GM10248 (cell line): ENCODE results near the gene RBMS2.
A peak's percentile ranks its signal among the peaks of the same experiment; 100 is the strongest.

ENCODE experiments used
- CTCF ChIA-PET: fragments of 300-600 bp; sonication (Branson Sonifier 250); formaldehyde crosslinking; extraction: SDS; loops from one replicate; lab custom pipeline; 2021; ENCODE audit warnings: antibody characterized with exemption; lab: Yijun Ruan, JAX
- POLR2A ChIA-PET: fragments of 350-650 bp; sonication (Branson Sonifier 250); formaldehyde crosslinking; extraction: SDS; loops from one replicate; lab custom pipeline; 2020; ENCODE audit warnings: antibody characterized with exemption; lab: Yijun Ruan, JAX
- DNase-seq: peaks from one replicate; pipeline ENCODE4 v3.0.0; 2012; ENCODE audit errors: extremely low spot score
- CTCF ChIP-seq: IDR thresholded peaks from 2 replicates; pipeline ENCODE4 v1.5.1; 2012; ENCODE audit warnings: mild to moderate bottlenecking, low read depth; ENCODE audit errors: extremely low read depth, missing control alignments, control extremely low read depth

Gene RBMS2

GRCh38 chr12:56601503-56601902 is 79.9 kb downstream of the RBMS2 start:
- DNase-seq, result peak; percentile 42
- TF ChIP-seq CTCF, result no peak
- ChIA-PET CTCF (interaction anchor here (0.8 to 3.6 kb wide), 8 partner anchors 9 to 412 kb away, joined by 3 to 28 read pairs (median 6); partner anchors contain the start of gene SMARCC2), POLR2A (interaction anchor here (1.1 kb wide), 1 partner anchor 13 kb away, joined by 3 read pairs; no protein-coding TSS in a partner anchor)

GRCh38 chr12:56602239-56602638 is 80.6 kb downstream of the RBMS2 start:
- no peak for DNase-seq
- no peak for TF ChIP-seq CTCF
- CTCF ChIA-PET, result interaction anchor here (0.8 to 3.6 kb wide), 9 partner anchors 10 to 477 kb away, joined by 3 to 28 read pairs (median 5); no protein-coding TSS in a partner anchor
- POLR2A ChIA-PET, result interaction anchor here (1.1 kb wide), 1 partner anchor 12 kb away, joined by 3 read pairs; no protein-coding TSS in a partner anchor

- no peak for DNase-seq
Measured at GRCh38 chr12:56604355-56604754, 82.7 kb downstream of the RBMS2 start.

GRCh38 chr12:56614627-56615026 is 93.0 kb downstream of the RBMS2 start:
- ChIA-PET CTCF (interaction anchor here (1.3 to 4.0 kb wide), 3 partner anchors 12 to 41 kb away, joined by 3 to 10 read pairs (median 6); no protein-coding TSS in a partner anchor), POLR2A (interaction anchor here (0.6 to 0.8 kb wide), 2 partner anchors 13 to 14 kb away, joined by 3 to 4 read pairs; no protein-coding TSS in a partner anchor)
- DNase-seq, result no peak
- TF ChIP-seq CTCF, result no peak

More at GRCh38 chr12:56604355-56604754, 82.7 kb downstream of the RBMS2 start:
- POLR2A ChIA-PET, result no interaction called here
- CTCF ChIA-PET, result interaction anchor here (0.9 to 1.5 kb wide), 4 partner anchors 10 to 31 kb away, joined by 3 to 4 read pairs (median 3); no protein-coding TSS in a partner anchor
- TF ChIP-seq CTCF, result no peak

- ChIA-PET CTCF (interaction anchor here (1.1 to 4.0 kb wide), 3 partner anchors 12 to 20 kb away, joined by 3 to 10 read pairs (median 3); no protein-coding TSS in a partner anchor), POLR2A (no interaction called here)
- TF ChIP-seq CTCF, result no peak
- DNase-seq, result no peak
Measured at GRCh38 chr12:56616244-56616643, 94.6 kb downstream of the RBMS2 start.

GRCh38 chr12:56616925-56617324 is 95.3 kb downstream of the RBMS2 start:
- ChIA-PET POLR2A (no interaction called here), CTCF (interaction anchor here (1.1 kb wide), 2 partner anchors 11 to 14 kb away, joined by 3 read pairs; no protein-coding TSS in a partner anchor)
- TF ChIP-seq CTCF, result no peak
- DNase-seq, result no peak
